ENCODE measurements around the gene CCRL2. TPM values are rescaled to one million over a fixed set of nuclear protein-coding genes. Genes with fewer than 3 reads are reported as not detected.
A peak's percentile ranks its signal among the peaks of the same experiment; 100 is the strongest.

CCRL2 gene
- total and polyA plus RNA-seq, 4 donors, result 0.93 to 3.9 (median 1.8) TPM

GRCh38 chr3:46368569-46368968 is 38.5 kb upstream of the CCRL2 start:
- Histone ChIP-seq H3K9me3 (ENCODE audit: control insufficient read depth, insufficient read depth, low read length) (no peaks in the 10 kb centered on the region), H3K27ac (ENCODE audit: low read depth, low read length) (no peak overlapping the region), H3K4me3 (ENCODE audit: low read depth, low read length) (no peak overlapping the region), H3K27me3 (ENCODE audit: control insufficient read depth, insufficient read depth, low read length) (no peaks in the 10 kb centered on the region), H3K36me3 (ENCODE audit: control insufficient read depth, insufficient read depth, low read length) (no peaks in the 10 kb centered on the region), H3K4me1 (ENCODE audit: control insufficient read depth, insufficient read depth, low read length) (no peaks in the 10 kb centered on the region)
- peak in 1 of 6 donors; percentile 20 for DNase-seq (ENCODE audit: low read depth in 4 of 6, low spot score in 6 of 6)
- no CpG with 5 or more reads among the region's 7 CpGs for WGBS (ENCODE audit: insufficient coverage)

GRCh38 chr3:46369151-46369550 is 37.9 kb upstream of the CCRL2 start:
- H3K9me3 ChIP-seq (ENCODE audit: control insufficient read depth, insufficient read depth, low read length), result no peaks in the 10 kb centered on the region
- H3K4me1 ChIP-seq (ENCODE audit: control insufficient read depth, insufficient read depth, low read length), result no peaks in the 10 kb centered on the region
- no peaks in the 10 kb centered on the region for H3K36me3 ChIP-seq (ENCODE audit: control insufficient read depth, insufficient read depth, low read length)
- no peak overlapping the region for H3K4me3 ChIP-seq (ENCODE audit: low read depth, low read length)
- H3K27ac ChIP-seq (ENCODE audit: low read depth, low read length), result no peak overlapping the region
- H3K27me3 ChIP-seq (ENCODE audit: control insufficient read depth, insufficient read depth, low read length), result no peaks in the 10 kb centered on the region
- WGBS (ENCODE audit: insufficient coverage), result 54% methylated on average over 2 of the region's 4 CpGs
- DNase-seq (ENCODE audit: low read depth in 4 of 6, low spot score in 6 of 6), result peak in 1 of 6 donors; percentile 58

GRCh38 chr3:46369675-46370132 is 37.4 kb upstream of the CCRL2 start:
- Histone ChIP-seq H3K36me3 (ENCODE audit: control insufficient read depth, insufficient read depth, low read length) (no peaks in the 10 kb centered on the region), H3K9me3 (ENCODE audit: control insufficient read depth, insufficient read depth, low read length) (no peaks in the 10 kb centered on the region), H3K27me3 (ENCODE audit: control insufficient read depth, insufficient read depth, low read length) (no peaks in the 10 kb centered on the region), H3K4me1 (ENCODE audit: control insufficient read depth, insufficient read depth, low read length) (no peaks in the 10 kb centered on the region), H3K27ac (ENCODE audit: low read depth, low read length) (no peak overlapping the region), H3K4me3 (ENCODE audit: low read depth, low read length) (no peak overlapping the region)
- WGBS (ENCODE audit: insufficient coverage), result 93% methylated on average over 3 of the region's 6 CpGs
- DNase-seq (ENCODE audit: low read depth in 4 of 6, low spot score in 6 of 6), result no peak

- H3K27ac ChIP-seq (ENCODE audit: low read depth, low read length), result no peak within 1 kb of the TSS
- WGBS (ENCODE audit: insufficient coverage), result 40% methylated on average over 1 of the region's 5 CpGs
Measured at GRCh38 chr3:46370839-46371518, 36.1 kb upstream of the CCRL2 start, which contains the start of gene CCR5. Gene CCR5, plus strand, starts transcription at chr3:46370946. Its CDS starts 1,957 bp downstream, at chr3:46372903.

GRCh38 chr3:46371519-46372340 is 35.3 kb upstream of the CCRL2 start:
- Histone ChIP-seq H3K4me1 (ENCODE audit: control insufficient read depth, insufficient read depth, low read length) (no peaks in the 10 kb centered on the region), H3K4me3 (ENCODE audit: low read depth, low read length) (no peak overlapping the region), H3K9me3 (ENCODE audit: control insufficient read depth, insufficient read depth, low read length) (no peaks in the 10 kb centered on the region), H3K36me3 (ENCODE audit: control insufficient read depth, insufficient read depth, low read length) (no peaks in the 10 kb centered on the region), H3K27ac (ENCODE audit: low read depth, low read length) (no peak overlapping the region), H3K27me3 (ENCODE audit: control insufficient read depth, insufficient read depth, low read length) (no peaks in the 10 kb centered on the region)
- DNase-seq (ENCODE audit: low read depth in 4 of 6, low spot score in 6 of 6), result no peak
- 73% methylated on average over 6 of the region's 10 CpGs for WGBS (ENCODE audit: insufficient coverage)

More at GRCh38 chr3:46370839-46371518, 36.1 kb upstream of the CCRL2 start, which contains the start of gene CCR5:
- H3K27me3 ChIP-seq (ENCODE audit: control insufficient read depth, insufficient read depth, low read length), result no peaks in the 10 kb centered on the region
- no peaks in the 10 kb centered on the region for H3K4me1 ChIP-seq (ENCODE audit: control insufficient read depth, insufficient read depth, low read length)
- no peaks in the 10 kb centered on the region for H3K36me3 ChIP-seq (ENCODE audit: control insufficient read depth, insufficient read depth, low read length)
- DNase-seq (ENCODE audit: low read depth in 4 of 6, low spot score in 6 of 6), result no peak
- no peak within 1 kb of the TSS for H3K4me3 ChIP-seq (ENCODE audit: low read depth, low read length)
- H3K9me3 ChIP-seq (ENCODE audit: control insufficient read depth, insufficient read depth, low read length), result no peaks in the 10 kb centered on the region

- 89% methylated on average over 6 of the region's 9 CpGs for WGBS (ENCODE audit: insufficient coverage)
- no peak overlapping the region for H3K4me3 ChIP-seq (ENCODE audit: low read depth, low read length)
- no peaks in the 10 kb centered on the region for H3K27me3 ChIP-seq (ENCODE audit: control insufficient read depth, insufficient read depth, low read length)
Measured at GRCh38 chr3:46372492-46373359, 34.3 kb upstream of the CCRL2 start.

GRCh38 chr3:46374755-46375154 is 32.3 kb upstream of the CCRL2 start:
- no peaks in the 10 kb centered on the region for H3K9me3 ChIP-seq (ENCODE audit: control insufficient read depth, insufficient read depth, low read length)
- no peak for DNase-seq (ENCODE audit: low read depth in 4 of 6, low spot score in 6 of 6)
- H3K4me1 ChIP-seq (ENCODE audit: control insufficient read depth, insufficient read depth, low read length), result peaks cover under 1% of the 10 kb centered on the region
- H3K36me3 ChIP-seq (ENCODE audit: control insufficient read depth, insufficient read depth, low read length), result no peaks in the 10 kb centered on the region
- H3K4me3 ChIP-seq (ENCODE audit: low read depth, low read length), result no peak overlapping the region
- no peak overlapping the region for H3K27ac ChIP-seq (ENCODE audit: low read depth, low read length)
- 81% methylated on average over 3 of the region's 3 CpGs for WGBS (ENCODE audit: insufficient coverage)
- H3K27me3 ChIP-seq (ENCODE audit: control insufficient read depth, insufficient read depth, low read length), result no peaks in the 10 kb centered on the region

More at GRCh38 chr3:46372492-46373359, 34.3 kb upstream of the CCRL2 start:
- no peaks in the 10 kb centered on the region for H3K9me3 ChIP-seq (ENCODE audit: control insufficient read depth, insufficient read depth, low read length)
- H3K36me3 ChIP-seq (ENCODE audit: control insufficient read depth, insufficient read depth, low read length), result no peaks in the 10 kb centered on the region
- H3K27ac ChIP-seq (ENCODE audit: low read depth, low read length), result no peak overlapping the region
- no peaks in the 10 kb centered on the region for H3K4me1 ChIP-seq (ENCODE audit: control insufficient read depth, insufficient read depth, low read length)
- DNase-seq (ENCODE audit: low read depth in 4 of 6, low spot score in 6 of 6), result no peak

- Histone ChIP-seq H3K27ac (ENCODE audit: low read depth, low read length) (no peak overlapping the region), H3K27me3 (ENCODE audit: control insufficient read depth, insufficient read depth, low read length) (no peaks in the 10 kb centered on the region), H3K9me3 (ENCODE audit: control insufficient read depth, insufficient read depth, low read length) (no peaks in the 10 kb centered on the region), H3K4me3 (ENCODE audit: low read depth, low read length) (no peak overlapping the region), H3K4me1 (ENCODE audit: control insufficient read depth, insufficient read depth, low read length) (peaks cover 3% of the 10 kb centered on the region), H3K36me3 (ENCODE audit: control insufficient read depth, insufficient read depth, low read length) (no peaks in the 10 kb centered on the region)
- whole genome bisulfite sequencing (ENCODE audit: insufficient coverage), result no CpG with 5 or more reads among the region's 2 CpGs
- no peak for DNase-seq (ENCODE audit: low read depth in 4 of 6, low spot score in 6 of 6)
Measured at GRCh38 chr3:46375218-46375617, 31.8 kb upstream of the CCRL2 start.

- H3K4me3 ChIP-seq (ENCODE audit: low read depth, low read length), result no peak overlapping the region
- peaks cover 3% of the 10 kb centered on the region for H3K4me1 ChIP-seq (ENCODE audit: control insufficient read depth, insufficient read depth, low read length)
- no peaks in the 10 kb centered on the region for H3K36me3 ChIP-seq (ENCODE audit: control insufficient read depth, insufficient read depth, low read length)
- DNase-seq (ENCODE audit: low read depth in 4 of 6, low spot score in 6 of 6), result peak in 1 of 6 donors; percentile 6
- no peaks in the 10 kb centered on the region for H3K27me3 ChIP-seq (ENCODE audit: control insufficient read depth, insufficient read depth, low read length)
- H3K27ac ChIP-seq (ENCODE audit: low read depth, low read length), result no peak overlapping the region
- WGBS (ENCODE audit: insufficient coverage), result 0% methylated on average over 1 of the region's 2 CpGs
- no peaks in the 10 kb centered on the region for H3K9me3 ChIP-seq (ENCODE audit: control insufficient read depth, insufficient read depth, low read length)
Measured at GRCh38 chr3:46375814-46376213, 31.2 kb upstream of the CCRL2 start.
